Stimulated activated CD8-positive, alpha-beta memory T cell treated with anti-CD3 and anti-CD28 coated beads, Interleukin-15, amount 100 ng/mL, for 24 hours (primary cell): ENCODE measurements around the gene CENPF.

ENCODE experiments used
- DNase-seq: peaks from one replicate; pipeline ENCODE4 v3.0.0-alpha.2; 2020; ENCODE audit warnings: low read depth

Gene CENPF

DNA sequence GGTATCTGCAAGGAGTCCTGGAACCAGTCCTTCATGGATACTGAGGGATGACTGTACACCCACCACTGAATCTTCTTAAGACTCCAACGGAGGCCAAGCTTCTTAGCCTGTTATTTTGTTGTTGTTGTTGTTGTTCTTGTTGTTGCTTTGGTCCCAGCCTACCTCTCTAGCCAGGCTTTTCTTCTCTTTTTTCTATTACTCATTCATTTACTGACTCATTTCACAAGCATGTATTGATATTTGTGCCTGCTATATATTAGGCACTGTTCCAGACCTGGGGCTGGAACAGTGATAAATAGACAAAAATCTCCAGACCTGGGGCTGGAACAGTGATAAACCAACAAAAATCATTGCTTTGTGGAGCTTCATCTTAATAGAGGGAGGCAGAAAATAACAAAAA lies 20.4 kb downstream of the CENPF start:
- no peak for DNase-seq

- no peak for DNase-seq
Measured at GRCh38 chr1:214632091-214632490, 29.1 kb downstream of the CENPF start.

DNA sequence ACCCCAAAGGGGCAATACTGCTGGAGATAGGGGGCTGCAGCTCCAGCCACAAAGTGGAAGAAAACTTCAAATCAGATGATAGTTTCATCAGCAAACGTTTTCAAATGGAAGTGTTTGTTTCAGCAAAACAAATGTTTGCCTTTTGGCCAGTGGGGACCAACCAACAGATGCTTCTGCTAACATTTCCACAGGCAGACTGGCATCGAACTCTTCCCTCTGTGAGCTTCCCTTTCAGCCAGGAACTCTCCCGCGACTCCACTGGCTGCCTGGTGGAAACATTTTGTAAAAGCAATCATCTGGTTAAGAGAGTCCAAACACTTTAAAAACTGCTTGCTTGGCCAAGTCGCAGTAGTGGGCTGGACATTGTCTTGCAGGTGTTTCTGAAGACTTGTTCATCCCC lies 30.7 kb downstream of the CENPF start:
- no peak for DNase-seq

DNA sequence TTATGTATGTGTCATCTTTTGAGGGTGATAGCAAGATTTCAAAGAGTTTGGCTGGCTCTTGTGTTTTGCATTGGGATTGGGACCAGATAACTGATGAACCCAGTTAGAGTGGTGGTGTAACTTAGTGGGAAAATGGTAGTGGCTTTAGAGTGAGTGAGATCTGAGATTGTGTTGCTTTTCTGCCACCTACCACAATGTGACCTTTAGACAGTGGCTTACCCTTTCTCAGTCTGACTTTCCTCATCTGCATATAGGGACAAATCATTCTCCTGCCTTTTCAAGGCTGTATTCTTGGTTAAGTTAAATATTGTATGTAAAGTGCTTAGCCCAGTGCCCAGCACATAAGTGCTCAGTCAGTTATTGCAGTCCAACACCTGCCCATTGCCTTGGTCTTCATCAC lies 31.3 kb downstream of the CENPF start:
- DNase-seq = no peak

GRCh38 chr1:214635086-214635485 lies 32.1 kb downstream of the CENPF start:
- no peak for DNase-seq

DNA sequence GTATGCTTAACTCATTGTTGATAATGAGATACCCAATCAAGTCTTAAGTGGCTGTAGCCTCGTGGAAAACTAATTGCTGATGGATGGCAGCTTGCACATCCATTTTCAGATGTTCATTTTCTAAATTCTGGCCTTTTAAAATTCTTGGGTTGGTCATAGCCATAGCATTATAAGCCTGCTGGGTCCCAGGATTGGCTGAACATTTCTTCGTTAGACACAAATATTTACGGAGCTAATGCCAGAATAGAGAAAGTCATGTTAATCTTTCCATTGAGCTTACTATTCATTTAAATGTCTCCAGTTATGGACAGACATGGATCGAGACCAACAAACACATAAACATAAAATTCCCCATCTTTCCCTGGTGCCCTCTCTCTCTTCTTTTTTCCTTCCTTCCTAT lies 32.5 kb downstream of the CENPF start:
- no peak for DNase-seq

DNA sequence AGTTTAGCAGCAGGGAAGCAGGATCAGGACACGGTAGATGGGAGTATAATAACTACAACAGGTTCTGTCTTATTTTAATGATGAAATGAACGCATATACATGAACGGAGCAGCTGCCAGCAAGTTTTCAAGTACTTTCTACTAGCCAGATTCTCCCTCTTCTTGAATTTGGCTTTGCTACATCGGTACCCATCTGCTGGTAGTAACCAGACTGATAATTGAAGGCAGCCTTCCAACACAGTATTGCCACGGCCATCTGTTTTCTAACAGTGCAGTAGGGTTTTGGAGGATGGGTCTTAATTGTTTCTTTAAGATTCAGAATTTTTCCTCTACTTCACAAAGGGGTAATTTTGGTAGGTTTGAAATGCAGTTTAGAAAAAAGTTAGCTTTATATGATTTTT lies 33.4 kb downstream of the CENPF start:
- DNase-seq = no peak

DNA sequence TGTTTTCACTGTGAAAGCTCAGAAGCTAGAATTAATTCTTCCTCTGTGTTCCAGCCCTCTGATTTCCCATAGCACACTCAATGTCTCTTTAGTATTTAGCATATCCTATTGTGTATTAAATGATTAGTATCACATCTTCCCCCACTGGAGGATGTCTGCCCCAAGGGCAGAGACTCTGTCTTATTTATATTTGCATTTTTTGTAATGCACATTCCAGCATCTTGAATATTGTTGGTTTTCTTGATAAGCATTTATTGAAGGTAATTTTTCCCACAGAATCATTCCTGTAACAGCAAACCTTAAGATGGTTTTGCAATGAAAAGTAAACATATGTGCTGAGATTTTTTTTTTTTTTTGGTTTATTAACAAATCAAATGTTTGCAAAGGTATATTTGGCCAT lies 34.1 kb downstream of the CENPF start:
- no peak for DNase-seq

DNA sequence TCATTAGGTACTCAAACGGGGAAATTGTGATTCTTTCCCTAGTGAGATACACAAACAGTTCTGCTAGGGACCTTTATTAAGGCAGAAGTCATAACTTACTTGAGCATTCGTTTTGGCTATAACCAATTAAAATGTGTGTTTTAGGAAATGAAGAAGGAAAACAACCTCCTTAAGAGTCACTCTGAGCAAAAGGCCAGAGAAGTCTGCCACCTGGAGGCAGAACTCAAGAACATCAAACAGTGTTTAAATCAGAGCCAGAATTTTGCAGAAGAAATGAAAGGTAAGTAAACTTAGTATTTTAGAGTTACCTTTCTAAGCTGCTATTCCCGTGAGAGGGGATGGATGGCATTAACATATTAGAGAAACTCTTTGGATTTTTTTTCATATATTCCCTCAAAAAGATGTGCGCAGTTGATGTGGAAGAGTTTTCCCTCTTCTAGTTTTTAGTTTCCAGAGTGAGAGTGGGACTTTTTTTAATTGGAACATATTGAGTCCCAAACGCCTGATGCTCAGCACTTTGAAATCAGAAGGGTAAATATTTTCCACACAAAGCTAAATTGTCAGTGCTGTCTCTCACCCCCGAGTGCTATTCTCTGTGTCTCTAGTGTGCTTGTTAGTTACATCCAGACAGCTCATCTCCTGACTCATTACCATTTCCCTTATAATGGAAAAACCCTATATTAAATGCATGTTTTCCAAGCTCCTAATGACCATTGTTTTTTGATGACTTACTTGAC lies 34.9 kb downstream of the CENPF start:
- DNase-seq = no peak

DNA sequence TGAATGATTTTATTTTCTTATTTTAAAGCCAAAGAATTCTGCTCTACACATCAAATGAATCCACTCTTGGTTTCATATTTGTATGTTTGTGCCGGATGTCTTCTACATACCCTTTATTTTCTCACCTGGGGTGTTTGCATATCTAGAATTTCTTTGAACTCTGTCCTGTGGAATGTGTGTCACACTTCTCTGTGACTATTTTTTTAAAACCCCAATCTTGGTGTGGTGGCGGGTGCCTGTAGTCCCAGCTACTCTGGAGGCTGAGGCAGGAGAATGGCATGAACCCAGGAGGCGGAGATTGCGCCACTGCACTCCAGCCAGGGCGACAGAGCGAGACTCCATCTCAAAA lies 35.4 kb downstream of the CENPF start:
- no peak for DNase-seq

DNA sequence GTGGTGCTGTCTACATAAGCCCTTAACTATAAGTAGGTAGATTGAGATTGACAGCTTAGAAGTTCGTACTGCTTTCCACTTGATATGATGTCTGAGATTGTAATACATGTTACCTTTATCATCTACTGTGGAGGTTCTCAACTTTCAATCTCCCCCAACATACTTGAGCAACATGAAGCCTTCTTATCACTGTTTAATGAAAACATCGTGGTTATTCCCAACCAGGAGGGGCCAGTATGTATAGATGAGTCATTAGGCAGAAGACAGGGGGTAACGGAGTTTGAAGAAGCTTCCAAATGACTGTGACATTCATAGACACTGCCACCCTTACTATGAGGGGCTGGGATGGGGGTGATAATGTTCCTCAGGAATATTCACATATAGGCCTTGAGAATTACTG lies 36.0 kb downstream of the CENPF start:
- DNase-seq = no peak

- no peak for DNase-seq
Measured at GRCh38 chr1:214640431-214641213, 37.6 kb downstream of the CENPF start.

DNA sequence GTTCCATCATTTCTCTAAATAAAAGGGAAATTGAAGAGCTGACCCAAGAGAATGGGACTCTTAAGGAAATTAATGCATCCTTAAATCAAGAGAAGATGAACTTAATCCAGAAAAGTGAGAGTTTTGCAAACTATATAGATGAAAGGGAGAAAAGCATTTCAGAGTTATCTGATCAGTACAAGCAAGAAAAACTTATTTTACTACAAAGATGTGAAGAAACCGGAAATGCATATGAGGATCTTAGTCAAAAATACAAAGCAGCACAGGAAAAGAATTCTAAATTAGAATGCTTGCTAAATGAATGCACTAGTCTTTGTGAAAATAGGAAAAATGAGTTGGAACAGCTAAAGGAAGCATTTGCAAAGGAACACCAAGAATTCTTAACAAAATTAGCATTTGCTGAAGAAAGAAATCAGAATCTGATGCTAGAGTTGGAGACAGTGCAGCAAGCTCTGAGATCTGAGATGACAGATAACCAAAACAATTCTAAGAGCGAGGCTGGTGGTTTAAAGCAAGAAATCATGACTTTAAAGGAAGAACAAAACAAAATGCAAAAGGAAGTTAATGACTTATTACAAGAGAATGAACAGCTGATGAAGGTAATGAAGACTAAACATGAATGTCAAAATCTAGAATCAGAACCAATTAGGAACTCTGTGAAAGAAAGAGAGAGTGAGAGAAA lies 38.4 kb downstream of the CENPF start:
- DNase-seq = no peak

DNA sequence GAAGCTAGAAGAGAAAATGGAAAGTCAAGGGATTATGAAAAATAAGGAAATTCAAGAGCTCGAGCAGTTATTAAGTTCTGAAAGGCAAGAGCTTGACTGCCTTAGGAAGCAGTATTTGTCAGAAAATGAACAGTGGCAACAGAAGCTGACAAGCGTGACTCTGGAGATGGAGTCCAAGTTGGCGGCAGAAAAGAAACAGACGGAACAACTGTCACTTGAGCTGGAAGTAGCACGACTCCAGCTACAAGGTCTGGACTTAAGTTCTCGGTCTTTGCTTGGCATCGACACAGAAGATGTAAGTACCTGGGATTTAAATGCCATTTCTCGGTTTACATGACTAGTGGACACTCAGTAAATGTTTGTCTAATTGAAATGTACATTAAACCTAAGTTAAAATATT lies 40.0 kb downstream of the CENPF start:
- no peak for DNase-seq

- no peak for DNase-seq
Measured at GRCh38 chr1:214645712-214646111, 42.7 kb downstream of the CENPF start.

GRCh38 chr1:214648801-214649200 lies 45.8 kb downstream of the CENPF start:
- DNase-seq = no peak

- DNase-seq = no peak
Measured at GRCh38 chr1:214649607-214650006, 46.6 kb downstream of the CENPF start.

DNA sequence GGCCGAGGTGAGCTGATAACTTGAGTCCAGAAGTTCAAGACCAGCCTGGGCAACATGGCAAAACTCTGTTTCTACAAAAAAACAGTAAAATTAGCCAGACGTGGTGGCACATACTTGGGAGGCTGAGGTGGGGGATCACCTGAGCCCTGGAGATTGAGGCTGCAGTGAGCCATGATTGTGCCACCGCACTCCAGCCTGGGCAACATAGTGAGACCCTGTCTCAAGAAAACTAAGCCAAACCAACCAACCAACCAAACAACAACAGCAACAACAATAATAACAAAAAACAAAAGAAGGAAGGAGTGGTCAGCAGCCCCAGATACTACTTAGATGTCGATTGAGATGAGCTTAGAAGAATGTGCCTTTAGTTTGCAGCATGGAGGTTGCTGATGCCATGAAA lies 47.7 kb downstream of the CENPF start:
- no peak for DNase-seq

DNA sequence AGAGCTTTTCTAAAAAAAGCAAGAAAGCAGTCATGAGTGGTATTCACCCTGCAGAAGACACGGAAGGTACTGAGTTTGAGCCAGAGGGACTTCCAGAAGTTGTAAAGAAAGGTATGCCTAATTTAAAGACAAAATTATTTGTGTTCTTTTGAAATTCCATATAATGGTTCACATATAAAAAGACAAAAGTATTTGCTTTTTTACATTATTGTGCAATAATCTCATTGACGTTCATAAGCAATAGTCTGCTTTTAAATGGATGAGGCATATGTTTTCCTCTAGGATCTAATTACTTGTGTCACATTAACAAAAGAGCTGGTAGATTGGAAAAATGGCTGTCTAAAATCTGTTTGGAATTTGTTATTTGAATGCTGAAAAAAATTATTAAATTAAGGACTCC lies 54.3 kb downstream of the CENPF start:
- no peak for DNase-seq

DNA sequence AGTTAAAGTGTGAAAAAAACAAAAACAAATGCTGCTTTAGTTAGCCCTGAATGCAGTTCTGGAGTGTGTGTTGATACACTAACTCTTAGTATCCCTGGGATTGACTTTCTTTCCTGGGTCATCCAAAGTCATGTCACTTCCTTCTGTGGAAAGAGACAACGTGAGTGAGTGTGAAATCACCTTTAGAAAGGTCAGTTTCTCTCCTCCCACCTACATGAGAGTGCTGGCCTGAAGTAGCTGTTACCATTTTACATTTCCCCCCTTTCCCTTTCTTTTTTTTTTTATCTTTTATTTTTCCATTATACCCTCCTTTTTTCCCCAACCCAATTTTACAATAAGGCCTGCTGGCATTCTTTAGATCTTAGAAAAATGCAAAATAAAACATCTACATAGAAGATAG lies 55.2 kb downstream of the CENPF start:
- no peak for DNase-seq

GRCh38 chr1:214658785-214659184 lies 55.8 kb downstream of the CENPF start:
- DNase-seq = no peak

DNA sequence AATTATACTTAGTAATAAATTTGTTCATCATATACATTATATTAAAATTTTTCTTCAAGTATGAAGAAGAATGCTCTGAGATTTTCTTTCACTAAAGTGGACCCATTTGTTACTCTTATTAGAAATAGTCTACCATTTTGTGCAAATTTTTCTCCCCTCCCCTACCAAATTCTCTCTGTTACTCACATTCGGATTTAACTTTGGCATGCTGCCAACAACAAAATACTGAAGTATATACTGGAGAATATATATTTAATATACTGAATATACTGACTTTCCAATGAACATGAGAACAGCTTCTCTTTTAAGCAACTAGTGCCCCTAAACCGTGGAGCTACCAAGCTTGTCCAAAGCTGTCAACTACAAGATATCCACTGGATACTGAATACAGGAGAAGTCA lies 57.2 kb downstream of the CENPF start:
- DNase-seq = no peak

DNA sequence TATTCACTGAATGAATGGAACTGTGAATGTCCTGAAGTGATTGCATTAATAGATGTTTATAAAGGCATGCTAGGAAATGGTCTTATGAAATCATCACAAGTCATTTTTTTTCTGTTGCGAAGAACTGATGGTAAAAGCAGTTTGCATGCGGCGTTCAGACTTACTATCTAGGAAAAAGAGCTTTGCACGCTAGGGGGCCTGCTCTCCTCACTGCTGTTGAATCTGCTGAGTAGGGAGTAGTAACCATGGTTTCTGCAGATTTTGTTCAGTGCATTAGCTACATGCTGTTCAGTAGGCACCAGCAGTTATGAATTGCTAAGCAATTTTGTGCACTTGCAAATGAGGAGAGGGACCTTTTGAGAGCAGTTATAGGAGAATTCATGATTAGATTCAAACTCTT lies 57.9 kb downstream of the CENPF start:
- no peak for DNase-seq
